HG02571 (cell line): Measurements from ENCODE around the gene MRPL28.
"Not testable (repeated sequence)": the region's sequence is repeated elsewhere in the genome, so short reads cannot be mapped to it uniquely, and the experiment has no call there.

Experiments used
- ATAC-seq: cut with Tn5 transposase; IDR thresholded peaks from one replicate; pipeline ENCODE4 v1.9.1; 2021; ENCODE audit warnings: mild to moderate bottlenecking, moderate library complexity; ENCODE audit not compliant: unreplicated experiment

MRPL28 gene

DNA sequence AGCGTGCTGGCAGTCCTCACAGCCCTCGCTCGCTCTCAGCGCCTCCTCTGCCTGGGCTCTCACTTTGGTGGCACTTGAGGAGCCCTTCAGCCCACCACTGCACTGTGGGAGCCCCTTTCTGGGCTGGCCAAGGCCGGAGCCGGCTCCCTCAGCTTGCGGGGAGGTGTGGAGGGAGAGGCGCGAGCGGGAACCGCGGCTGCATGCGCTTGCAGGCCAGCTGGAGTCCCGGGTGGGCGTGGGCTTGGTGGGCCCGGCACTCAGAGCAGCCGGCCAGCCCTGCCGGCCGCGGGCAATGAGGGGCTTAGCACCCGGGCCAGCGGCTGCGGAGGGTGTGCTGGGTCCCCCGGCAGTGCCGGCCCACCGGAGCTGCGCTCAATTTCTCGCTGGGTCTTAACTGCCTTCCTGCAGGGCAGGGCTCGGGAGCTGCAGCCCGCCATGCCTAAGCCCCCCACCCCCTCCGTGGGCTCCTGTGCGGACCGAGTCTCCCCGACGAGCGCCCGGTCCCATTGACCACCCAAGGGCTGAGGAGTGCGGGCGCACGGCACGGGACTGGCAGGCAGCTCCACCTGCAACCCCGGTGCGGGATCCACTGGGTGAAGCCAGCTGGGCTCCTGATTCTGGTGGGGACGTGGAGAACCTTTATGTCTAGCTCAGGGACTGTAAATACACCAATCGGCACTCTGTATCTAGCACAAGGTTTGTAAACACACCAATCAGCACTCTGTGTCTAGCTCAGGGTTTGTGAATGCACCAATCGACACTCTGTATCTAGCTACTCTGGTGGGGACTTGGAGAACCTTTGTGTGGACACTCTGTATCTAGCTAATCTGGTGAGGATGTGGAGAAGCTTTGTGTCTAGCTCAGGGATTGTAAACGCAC, 29.0 kb downstream of the MRPL28 start:
- ATAC-seq = not testable (repeated sequence)

DNA sequence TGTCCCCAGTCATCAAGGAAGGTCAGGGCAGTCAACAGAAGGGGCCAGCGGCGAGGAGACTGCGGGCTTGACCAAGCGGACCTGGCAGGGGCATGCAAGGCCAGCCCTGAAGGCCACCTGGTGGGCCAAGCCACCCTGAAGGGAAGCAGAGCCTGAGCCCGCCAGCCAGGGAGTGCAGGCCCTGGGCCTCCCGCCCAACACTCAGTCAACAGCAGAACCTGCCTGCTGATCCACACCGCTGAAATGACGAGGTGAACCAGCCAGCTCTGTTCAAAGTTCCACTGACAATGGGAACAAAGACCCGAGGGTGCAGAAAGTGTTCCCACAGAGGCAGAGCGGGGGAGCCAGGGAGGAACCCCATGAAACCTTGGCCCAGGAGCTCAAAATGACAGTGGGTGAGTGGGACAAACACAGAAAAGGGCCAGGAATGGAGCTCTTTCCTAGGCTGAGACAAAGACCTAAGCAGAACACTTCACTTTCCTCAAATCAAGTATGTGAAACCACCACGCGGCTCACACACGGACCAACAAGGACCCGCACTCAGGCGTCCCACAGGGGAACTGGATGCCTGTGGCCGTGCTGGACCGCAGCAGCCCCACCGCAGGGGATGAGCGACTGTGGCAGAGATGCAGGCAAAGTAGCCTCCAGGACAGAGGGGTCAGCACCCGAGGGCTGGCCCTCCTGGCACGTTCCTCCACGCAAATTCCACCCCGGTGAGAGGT, 29.8 kb downstream of the MRPL28 start:
- ATAC-seq = no peak

DNA sequence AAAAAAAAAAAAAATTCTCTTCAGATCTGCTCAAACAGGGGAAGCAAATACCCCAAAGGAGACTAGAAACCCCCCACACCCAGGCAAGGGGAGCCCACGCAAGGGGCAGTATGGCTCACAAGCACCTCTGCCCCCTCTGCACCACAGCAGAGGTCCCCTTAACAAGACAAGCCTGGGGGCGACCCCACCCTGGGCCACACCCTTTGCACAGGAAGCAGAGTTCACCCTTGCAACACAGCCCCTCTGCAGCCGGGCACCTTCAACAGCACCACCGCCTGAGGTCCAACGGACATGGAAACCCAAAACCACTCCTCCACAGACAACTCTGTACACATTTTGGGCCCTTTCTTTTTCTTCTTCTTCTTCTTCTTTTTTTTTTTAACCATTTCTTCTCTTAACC, 30.7 kb downstream of the MRPL28 start:
- no peak for ATAC-seq

DNA sequence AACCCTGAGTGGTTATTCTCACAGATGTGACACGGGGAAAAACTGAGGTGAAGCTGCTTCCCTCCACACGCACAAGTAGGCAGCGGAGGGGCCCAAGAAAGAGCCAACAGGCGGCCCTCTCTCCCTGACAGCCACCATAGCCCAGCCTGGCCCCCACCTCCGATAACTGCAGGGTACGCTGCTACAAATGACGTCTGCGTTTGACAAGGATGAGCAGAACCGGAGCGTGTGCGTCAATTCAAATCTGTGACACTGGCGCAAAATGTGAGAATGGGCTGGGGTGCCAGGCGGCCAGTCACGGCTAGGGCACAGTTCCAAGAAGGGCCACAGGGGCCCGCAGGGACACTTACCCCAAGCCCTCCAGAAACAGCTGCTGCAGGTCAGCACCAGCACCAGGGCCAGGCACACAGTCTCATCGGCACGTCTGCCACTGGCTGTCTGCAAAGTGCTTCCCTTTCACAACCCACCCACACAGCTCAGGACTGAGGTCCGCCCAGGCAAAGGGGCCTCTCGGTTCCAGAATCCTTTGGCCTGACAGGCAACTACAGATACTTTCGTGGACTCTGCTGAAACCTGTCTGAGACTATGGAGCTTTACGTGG, 32.3 kb downstream of the MRPL28 start:
- ATAC-seq = no peak

DNA sequence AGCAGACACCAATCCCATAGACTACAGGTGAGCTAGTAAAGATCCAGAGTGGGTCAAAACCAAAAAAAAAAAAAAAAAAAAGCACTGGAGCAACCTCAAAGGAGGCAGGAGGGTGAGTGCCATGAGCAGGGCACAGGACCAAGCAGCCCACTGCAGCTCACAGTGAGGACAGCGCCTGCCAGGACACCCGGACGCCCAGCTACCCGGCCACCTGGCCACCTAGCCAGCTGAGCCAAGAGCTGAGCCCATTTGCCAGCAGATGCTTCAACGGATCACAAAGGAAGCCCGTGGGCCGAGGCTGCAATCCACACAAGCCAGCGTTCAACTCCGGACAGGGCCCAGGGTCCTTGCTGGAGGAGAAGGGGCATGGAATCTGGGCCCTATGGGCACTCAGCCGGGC, 32.9 kb downstream of the MRPL28 start:
- no peak for ATAC-seq

DNA sequence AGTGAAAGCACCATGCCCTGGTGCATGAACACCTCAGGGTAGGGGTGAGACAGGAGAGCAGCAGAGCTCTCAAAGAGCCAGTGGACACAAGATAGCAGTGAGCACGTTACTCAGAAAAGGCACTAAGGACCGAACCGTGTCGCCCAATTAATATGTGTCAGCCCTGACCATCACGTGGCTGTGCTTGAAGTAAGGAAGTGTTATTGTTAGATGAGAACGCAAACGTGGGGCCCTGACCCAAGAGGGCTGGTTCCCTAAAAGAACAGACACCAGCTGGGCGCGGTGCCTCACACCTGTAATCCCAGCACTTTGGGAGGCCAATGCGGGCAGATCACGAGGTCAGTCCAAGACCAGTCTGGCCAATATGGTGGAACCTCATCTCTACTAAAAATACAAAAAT, 34.1 kb downstream of the MRPL28 start:
- ATAC-seq = no peak

DNA sequence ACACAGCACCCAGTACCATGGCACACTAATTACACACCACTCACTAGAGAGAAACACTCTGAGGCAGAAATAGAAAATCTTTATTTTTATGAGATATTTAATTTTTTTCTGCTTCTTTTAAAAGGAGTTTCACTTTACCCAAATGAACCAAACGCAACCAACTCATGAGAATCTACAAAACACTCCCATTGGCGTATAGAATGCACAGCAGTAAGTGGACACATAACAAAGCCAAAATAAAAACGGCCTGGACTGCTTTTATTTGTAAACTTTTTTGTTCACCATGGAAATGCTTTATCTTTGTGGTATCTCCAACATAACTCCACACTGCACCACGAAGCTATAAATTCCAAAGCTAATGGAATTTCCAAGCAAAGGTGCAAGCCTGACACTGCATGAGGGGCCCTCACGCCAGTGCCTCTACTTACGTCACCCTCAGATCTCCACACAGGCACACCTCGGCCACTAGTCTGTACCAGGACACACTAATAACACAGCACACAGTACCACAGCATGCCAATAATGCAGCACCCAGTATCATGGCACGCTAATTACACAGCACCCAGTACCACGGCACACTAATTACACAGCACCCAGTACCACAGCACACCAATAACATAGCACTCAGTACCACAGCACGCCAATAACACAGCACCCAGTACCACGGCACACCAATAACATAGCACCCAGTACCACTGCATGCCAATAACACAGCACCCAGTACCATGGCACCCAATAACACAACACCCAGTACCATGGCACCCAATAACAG, 35.3 kb downstream of the MRPL28 start:
- not testable (repeated sequence) for ATAC-seq

DNA sequence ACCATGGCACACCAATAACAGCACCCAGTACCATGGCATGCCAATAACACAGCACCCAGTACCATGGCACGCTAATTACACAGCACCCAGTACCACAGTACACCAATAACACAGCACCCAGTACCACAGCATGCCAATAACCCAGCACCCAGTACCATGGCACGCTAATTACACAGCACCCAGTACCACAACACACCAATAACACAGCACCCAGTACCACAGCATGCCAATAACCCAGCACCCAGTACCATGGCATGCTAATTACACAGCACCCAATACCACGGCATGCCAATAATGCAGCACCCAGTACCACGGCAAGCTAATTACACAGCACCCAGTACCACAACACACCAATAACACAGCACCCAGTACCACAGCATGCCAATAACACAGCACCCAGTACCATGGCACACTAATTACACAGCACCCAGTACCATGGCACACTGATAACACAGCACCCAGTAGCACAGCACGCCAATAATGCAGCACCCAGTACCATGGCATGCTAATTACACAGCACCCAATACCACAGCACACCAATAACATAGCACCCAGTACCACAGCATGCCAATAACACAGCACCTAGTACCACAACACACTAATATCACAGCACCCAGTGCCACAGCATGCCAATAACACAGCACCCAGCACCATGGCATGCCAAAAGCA, 36.0 kb downstream of the MRPL28 start:
- ATAC-seq = not testable (repeated sequence)

DNA sequence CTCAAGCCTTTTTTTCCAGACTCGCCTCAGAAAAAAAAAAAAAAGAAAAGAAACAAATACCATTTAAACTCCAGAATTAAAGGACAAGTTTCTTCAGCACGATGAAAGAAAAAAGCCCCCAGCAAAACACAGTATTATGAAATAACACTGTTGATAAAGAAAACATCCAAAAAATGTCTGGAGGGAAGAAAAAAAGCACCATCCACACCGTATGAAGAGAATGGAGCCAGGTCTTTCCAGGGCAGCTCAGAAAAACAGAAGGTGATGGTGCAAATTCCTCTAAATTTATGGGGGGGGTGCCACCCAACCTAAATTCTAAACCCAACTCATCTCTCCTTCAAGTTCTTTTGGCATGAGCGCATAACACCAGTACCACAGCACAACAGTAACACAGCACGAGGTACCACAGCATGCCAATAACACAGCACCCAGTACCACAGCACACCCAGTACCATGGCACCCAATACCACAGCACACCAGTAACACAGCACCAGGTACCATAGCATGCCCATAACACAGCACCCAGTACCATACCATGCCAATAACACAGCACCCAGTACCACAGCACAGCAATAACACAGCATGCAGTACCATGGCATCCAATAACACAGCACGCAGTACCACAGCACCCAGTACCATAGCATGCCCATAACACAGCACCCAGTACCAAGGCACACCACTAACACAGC, 36.8 kb downstream of the MRPL28 start:
- ATAC-seq = no peak

DNA sequence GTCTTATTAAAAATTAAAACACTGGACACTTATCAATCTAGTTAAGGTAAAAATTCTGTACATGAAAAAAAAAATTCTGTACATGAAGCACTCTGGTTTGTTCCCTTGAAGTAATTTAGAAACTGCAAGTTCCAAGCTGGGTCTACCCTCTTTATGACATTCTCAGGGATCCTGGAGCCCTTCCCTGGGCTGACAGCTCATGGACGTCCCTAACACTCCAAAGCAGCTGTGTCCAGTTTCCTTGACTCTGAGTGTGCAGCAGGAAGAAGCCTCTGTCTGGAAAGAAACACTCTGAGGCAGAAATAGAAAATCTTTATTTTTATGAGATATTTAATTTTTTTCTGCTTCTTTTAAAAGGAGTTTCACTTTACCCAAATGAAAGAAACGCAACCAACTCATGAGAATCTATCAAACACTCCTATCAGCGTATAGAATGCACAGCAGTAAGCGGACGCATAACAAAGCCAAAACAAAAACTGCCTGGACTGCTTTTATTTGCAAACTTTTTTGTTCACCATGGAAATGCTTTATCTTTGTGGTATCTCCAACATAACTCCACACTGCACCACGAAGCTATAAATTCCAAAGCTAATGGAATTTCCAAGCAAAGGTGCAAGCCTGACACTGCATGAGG, 39.0 kb downstream of the MRPL28 start:
- ATAC-seq = not testable (repeated sequence)

DNA sequence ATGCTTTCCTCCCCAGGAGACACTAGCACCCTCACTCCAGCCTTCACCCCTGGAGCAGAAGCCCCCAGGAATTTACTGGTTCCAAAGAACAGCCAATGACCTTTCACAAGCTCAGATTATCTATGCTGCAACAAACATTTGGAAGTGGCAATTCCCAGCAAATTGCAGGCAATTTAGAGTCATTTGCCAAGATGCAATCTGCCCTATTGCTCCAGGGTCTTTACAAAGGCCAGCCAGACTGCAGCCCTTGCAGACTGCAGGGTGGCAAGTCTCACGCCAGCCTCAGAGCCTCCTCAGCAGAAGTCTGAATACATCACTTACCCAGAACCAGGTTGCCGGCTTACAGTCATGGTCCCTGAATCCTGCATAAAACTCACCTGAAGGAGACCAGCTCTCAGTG, 39.6 kb downstream of the MRPL28 start:
- no peak for ATAC-seq

DNA sequence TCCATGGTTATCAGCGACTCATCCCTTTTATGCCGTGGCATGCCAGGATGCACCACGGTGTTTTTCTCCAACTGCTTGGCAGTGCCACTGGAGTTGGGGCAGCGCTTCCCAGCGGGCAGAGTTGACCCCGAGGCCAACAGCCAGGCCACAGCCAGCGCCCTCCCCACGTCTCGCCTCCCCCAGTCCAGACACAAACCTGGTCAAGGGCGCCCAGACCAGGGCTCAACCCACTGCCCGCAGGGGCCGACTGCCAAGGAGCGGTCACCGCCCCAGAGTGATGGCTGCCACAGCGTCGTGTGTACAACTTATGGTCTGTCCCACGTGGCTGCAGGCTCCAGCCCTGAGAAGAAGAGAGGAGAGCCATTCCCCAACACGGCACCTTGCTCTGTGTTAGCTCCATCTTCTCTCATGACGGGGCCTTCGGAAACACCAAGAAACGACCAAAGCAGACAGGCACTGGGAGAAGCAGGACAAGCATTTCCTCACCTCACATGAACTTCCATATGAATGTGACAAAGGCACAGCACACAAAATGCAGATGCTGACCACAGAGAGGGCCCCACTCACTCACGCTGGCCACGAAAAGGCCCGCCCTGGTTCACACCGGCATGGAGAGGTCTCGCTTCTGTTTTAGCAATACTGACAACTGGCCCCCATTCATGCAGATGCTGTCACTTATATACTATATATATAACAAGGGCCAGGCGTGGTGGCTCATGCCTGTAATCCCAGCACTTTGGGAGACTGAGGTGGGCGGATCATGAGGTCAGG, 44.8 kb downstream of the MRPL28 start:
- no peak for ATAC-seq

DNA sequence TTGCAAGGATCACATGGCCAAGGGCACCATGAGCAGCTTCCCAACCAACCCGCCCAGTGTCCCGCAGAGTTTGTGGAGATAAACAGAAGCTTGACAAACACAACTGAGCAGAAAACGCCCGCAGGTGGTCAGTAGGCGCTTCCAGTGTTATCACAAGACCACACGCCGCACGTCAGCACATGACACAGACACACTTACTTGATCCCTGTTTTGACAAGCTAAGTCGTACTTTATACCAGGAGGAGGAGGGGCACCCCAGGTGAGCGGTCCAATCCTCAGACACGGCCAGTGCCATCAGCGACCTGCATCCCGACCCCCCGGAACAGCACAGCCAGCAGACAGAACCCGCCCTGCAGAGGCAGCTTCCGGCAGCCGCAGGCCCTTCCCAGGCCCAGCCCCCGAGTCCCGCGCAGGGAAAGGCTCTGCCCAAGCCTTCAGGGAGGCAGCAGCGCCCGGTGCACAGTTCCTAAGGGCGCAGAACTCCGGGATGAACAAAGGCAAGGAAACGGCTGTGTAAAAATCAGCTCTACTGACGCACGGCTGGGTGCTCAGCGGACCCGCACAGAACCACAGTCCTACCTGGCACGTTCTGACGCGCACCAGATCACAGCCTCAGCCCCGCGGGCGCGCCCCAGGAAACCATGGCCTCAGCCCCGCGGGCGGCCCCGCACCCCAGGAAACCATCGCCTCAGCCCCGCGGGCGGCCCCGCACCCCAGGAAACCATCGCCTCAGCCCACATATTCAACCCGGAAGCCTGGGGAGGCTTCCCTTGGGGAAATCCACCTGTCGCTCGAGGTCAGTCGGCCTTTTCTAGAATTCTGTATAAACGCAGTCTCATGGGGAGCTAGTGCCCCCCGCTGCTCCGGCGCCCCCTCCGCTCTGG, 45.6 kb downstream of the MRPL28 start:
- no peak for ATAC-seq

DNA sequence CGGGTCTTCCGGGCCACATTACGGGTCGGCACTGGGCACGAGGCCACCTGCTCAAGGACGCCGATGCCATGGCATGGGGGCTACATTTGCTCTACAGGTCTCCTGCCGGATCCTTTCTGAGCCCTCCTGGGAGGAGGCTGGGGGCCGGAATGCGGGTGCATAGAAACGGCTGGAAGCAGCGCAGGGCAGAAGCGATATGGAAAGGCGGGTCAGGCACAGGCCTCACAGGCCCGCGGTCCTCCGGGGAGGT, 46.2 kb downstream of the MRPL28 start:
- no peak for ATAC-seq

DNA sequence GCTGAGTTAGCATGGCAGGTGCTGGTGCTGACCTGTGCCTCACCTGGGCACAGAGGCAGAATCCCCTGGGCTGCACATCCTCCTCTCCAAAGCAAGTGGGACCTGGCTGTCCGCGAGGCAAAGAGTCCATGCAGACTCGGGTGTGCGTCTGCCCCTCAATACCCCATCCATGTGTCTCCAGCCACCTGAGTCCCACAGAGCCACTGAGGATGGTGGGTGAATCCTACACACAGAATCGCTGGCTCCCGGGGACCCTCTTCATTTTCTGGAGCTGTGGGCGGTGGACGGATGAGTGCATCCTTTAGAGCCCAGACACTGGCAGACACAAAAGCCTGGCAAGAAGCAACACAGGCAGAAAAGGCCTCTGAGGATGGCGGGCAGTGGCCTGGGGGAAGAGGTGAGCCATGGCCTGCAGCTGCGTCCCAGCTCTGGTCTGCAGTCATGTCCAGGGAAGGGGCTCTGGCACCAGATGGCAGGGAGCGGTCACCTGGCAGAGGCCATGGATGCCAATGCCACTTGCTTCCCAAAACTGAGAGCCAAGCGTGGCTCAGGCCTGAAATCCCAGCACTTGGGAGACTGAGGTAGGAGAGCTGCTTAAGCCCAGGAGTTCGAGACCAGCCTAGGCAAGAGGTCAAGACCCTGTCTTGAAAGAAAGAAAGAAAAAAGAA, 47.7 kb downstream of the MRPL28 start:
- ATAC-seq = no peak

DNA sequence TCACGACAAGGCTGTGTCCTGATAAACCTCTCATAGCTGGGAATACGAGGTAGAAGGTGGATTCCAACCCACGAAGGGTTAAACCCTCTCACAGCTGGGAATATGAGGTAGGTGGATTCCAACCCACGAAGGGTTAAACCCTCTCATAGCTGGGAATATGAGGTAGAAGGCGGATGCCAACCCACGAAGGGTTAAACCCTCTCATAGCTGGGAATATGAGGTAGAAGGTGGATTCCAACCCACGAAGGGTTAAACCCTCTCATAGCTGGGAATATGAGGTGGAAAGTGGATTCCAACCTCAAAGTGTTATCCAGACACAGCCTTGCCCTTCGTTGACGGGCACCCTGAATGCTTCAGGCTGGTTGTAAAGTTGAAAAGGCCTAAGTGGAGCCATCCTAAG, 48.8 kb downstream of the MRPL28 start:
- no peak for ATAC-seq

DNA sequence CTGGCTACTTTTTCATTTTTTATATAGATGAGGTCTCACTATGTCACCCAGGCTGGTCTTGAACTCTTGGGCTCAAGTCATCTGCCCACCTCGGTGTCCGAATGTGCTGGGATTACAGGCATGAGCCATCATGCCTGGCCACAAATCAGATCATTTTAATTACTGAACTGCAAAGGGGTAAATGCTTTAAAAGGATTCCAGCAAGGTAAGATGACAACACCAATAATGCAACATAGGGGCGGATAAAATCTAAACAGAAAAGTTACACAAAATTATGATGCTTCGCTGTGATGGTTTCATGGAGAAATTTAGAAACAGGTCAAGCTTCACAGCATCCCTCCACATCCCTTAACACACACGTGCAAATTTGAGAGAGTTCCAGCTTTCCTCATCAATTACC, 50.1 kb downstream of the MRPL28 start:
- ATAC-seq = no peak

DNA sequence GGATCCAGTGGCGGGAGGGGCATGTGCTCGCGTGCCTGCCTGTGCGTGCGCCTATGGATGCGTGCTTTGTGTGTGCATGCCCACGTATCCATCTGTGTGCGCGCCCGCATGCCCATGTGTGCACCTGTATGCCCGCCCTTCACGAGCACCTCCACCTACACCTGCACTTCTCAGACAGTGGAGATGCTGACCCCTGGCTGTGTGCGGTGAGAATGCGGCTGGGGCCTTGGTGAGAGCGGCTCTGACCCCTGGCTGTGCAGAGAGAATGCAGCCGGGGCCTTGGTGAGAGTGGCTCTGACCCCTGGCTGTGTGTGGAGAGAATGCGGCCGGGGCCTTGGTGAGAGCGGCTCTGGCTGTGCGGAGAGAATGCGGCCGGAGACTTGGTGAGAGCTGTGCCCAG, 51.7 kb downstream of the MRPL28 start:
- no peak for ATAC-seq
